HG03045 (cell line): Measurements from ENCODE around the gene PANK2.

ENCODE experiments used
- ATAC-seq: cut with Tn5 transposase; IDR thresholded peaks from one replicate; pipeline ENCODE4 v1.9.1; 2021; ENCODE audit warnings: mild to moderate bottlenecking, moderate library complexity; ENCODE audit not compliant: unreplicated experiment

PANK2 gene

GRCh38 chr20:3976511-3976910 is 87.3 kb downstream of the PANK2 start:
- no peak for ATAC-seq
